ENCODE results near the gene INO80C.

Gene INO80C

GRCh38 chr18:35479911-35480586 lies 17.7 kb downstream of the INO80C start:
- no peak for TF ChIP-seq CTCF (conservative IDR thresholded peaks at IDR 0.05; ENCODE audit: low read depth)
- no peak for DNase-seq (ENCODE audit: low spot score)
- POLR2A ChIA-PET (ENCODE audit: low non-redundant PET) = no interaction called here
- H3K27ac ChIP-seq = peak overlapping the region; percentile 54
- CTCF ChIA-PET = no interaction called here

- POLR2A ChIA-PET (ENCODE audit: low non-redundant PET) = no interaction called here
- peak overlapping the region; percentile 76 for H3K27ac ChIP-seq
- no peak for TF ChIP-seq CTCF (conservative IDR thresholded peaks at IDR 0.05; ENCODE audit: low read depth)
- peak; percentile 88 for DNase-seq (ENCODE audit: low spot score)
- CTCF ChIA-PET = no interaction called here
These were observed 19.0 kb downstream of the INO80C start for GRCh38 chr18:35478520-35479435.

GRCh38 chr18:35477974-35478373 lies 19.8 kb downstream of the INO80C start:
- CTCF ChIA-PET = no interaction called here
- DNase-seq (ENCODE audit: low spot score) = no peak
- POLR2A ChIA-PET (ENCODE audit: low non-redundant PET) = no interaction called here
- no peak for TF ChIP-seq CTCF (conservative IDR thresholded peaks at IDR 0.05; ENCODE audit: low read depth)
- peak overlapping the region; percentile 76; the same call in 1 of the 2 replicates for H3K27ac ChIP-seq

GRCh38 chr18:35477497-35477896 lies 20.3 kb downstream of the INO80C start:
- H3K27ac ChIP-seq = peak overlapping the region; percentile 42; the same call in 1 of the 2 replicates
- ChIA-PET POLR2A (ENCODE audit: low non-redundant PET) (no interaction called here), CTCF (no interaction called here)
- DNase-seq (ENCODE audit: low spot score) = no peak
- no peak for TF ChIP-seq CTCF (conservative IDR thresholded peaks at IDR 0.05; ENCODE audit: low read depth)

GRCh38 chr18:35474884-35475283 lies 22.9 kb downstream of the INO80C start:
- ChIA-PET CTCF (no interaction called here), POLR2A (ENCODE audit: low non-redundant PET) (no interaction called here)
- no peak for DNase-seq (ENCODE audit: low spot score)
- no peak overlapping the region for H3K27ac ChIP-seq
- no peak for TF ChIP-seq CTCF (conservative IDR thresholded peaks at IDR 0.05; ENCODE audit: low read depth)

GRCh38 chr18:35473562-35473961 lies 24.2 kb downstream of the INO80C start:
- DNase-seq (ENCODE audit: low spot score) = no peak
- ChIA-PET CTCF (no interaction called here), POLR2A (ENCODE audit: low non-redundant PET) (no interaction called here)
- no peak for TF ChIP-seq CTCF (conservative IDR thresholded peaks at IDR 0.05; ENCODE audit: low read depth)
- no peak overlapping the region for H3K27ac ChIP-seq

All from RWPE1 (cell line).